ENCODE results near the gene TGFBR3.

Gene TGFBR3

DNA sequence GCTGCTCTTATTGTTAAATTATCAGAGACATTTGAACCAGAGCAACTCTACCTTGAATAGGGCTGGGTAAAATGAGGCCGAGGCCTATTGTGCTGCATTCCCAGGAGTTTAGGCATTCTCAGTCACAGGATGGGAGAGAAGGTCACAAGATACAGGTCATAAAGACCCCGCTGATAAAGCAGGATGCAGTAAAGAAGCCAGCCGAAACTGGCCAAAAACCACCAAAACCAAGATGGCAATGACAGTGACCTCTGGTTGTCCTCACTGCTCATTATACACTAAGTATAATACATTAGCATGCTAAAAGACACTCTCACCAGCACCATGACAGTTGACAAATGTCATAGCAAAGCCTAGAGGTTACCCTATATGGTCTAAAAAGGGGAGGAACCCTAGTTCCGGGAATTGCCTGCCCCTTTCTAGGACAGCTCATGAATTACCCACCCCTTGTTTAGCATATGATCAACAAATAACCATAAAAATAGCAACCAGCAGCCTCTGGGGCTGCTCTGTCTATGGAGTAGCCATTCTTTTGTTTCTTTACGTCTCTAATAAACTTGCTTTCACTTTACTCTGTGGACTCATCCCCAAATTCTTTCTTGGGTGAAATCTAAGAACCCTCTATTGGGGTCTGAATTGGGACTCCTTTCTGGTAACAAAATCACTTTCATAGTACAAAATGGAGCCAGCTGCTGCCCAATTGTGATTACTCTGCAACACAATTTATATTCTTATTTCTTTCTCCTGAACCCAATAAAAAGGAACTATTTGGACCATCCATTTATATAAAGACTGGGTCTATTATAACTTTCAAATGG is 179.6 kb downstream of the TGFBR3 start:
- no peaks in the 10 kb centered on the region for H3K36me3 ChIP-seq (ENCODE audit: control insufficient read depth, low read depth, low read length)
- no peak overlapping the region for H3K27ac ChIP-seq (ENCODE audit: low read length)
- no peaks in the 10 kb centered on the region for H3K9me3 ChIP-seq (ENCODE audit: control insufficient read depth, low read depth, low read length)
- H3K27me3 ChIP-seq (ENCODE audit: control insufficient read depth, insufficient read depth, low read length) = no peaks in the 10 kb centered on the region
- no peak overlapping the region for H3K9ac ChIP-seq (ENCODE audit: low read length)
- H3K4me1 ChIP-seq (ENCODE audit: control insufficient read depth, low read depth, low read length) = peaks cover 8% of the 10 kb centered on the region
- no peak overlapping the region for H3K4me3 ChIP-seq (ENCODE audit: low read length)

DNA sequence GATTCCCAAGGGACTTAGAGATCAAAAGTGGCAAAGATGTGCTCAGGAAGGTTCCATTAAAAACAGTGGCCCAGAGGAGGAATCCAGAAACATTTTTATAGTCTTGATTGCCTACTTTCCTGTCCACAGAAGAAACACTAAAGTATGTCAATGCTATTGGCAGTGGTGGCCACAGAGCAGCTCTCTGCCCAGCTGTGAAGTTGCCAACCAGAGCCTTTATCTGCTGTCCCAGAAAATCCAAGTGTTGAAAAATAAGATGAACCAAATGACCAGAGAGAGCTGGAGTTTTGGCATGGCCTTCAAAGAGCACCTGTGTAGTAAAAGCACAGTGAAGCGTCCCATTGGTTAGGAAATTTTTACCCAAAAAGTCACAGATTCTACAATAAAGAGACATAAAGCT is 181.2 kb downstream of the TGFBR3 start:
- Histone ChIP-seq H3K9me3 (ENCODE audit: control insufficient read depth, low read depth, low read length) (no peaks in the 10 kb centered on the region), H3K4me1 (ENCODE audit: control insufficient read depth, low read depth, low read length) (peaks cover 8% of the 10 kb centered on the region), H3K9ac (ENCODE audit: low read length) (no peak overlapping the region), H3K27me3 (ENCODE audit: control insufficient read depth, insufficient read depth, low read length) (no peaks in the 10 kb centered on the region), H3K27ac (ENCODE audit: low read length) (no peak overlapping the region), H3K4me3 (ENCODE audit: low read length) (no peak overlapping the region), H3K36me3 (ENCODE audit: control insufficient read depth, low read depth, low read length) (no peaks in the 10 kb centered on the region)

DNA sequence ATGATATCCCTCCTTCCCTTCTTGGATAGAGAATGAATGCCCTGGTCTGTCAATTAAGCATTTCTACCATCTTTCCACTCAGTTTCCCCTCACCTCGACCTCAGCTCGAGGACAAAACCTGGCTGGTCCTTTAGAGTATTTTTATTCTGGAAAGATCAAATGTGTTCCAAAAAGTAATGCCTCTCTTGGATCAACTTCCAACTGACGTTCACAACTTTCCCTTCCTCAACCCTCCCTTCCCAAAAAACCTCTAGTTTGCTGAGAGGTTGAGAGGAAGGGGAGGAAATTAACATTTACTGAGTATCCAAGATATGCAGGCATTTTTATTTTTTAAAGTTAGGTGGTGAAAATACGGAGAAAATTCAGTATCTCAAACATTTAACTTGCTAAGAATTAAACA is 182.9 kb downstream of the TGFBR3 start:
- no peaks in the 10 kb centered on the region for H3K9me3 ChIP-seq (ENCODE audit: control insufficient read depth, low read depth, low read length)
- H3K36me3 ChIP-seq (ENCODE audit: control insufficient read depth, low read depth, low read length) = no peaks in the 10 kb centered on the region
- H3K27me3 ChIP-seq (ENCODE audit: control insufficient read depth, insufficient read depth, low read length) = no peaks in the 10 kb centered on the region
- H3K9ac ChIP-seq (ENCODE audit: low read length) = no peak overlapping the region
- no peak overlapping the region for H3K4me3 ChIP-seq (ENCODE audit: low read length)
- peaks cover 8% of the 10 kb centered on the region for H3K4me1 ChIP-seq (ENCODE audit: control insufficient read depth, low read depth, low read length)
- H3K27ac ChIP-seq (ENCODE audit: low read length) = no peak overlapping the region

DNA sequence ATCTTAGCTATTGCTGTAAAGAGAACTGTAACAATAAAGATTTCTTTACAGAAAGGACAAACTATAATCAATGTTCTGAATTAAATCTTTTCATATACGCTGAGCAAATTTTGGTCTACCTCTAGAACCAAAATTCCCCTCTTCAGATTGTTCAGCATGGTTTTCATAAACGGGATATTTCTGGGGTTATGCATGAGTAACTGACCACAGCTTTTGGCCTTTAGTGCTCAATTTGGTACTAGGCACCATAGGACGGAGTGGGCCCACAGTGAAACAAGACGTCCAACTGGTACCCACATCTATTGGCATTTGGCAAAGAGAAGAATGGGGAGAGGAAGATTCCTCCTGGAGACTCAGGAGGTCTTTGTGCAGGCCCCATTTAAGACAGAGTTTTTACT is 184.5 kb downstream of the TGFBR3 start:
- H3K9ac ChIP-seq (ENCODE audit: low read length) = no peak overlapping the region
- no peaks in the 10 kb centered on the region for H3K9me3 ChIP-seq (ENCODE audit: control insufficient read depth, low read depth, low read length)
- no peak overlapping the region for H3K4me3 ChIP-seq (ENCODE audit: low read length)
- H3K36me3 ChIP-seq (ENCODE audit: control insufficient read depth, low read depth, low read length) = no peaks in the 10 kb centered on the region
- no peak overlapping the region for H3K27ac ChIP-seq (ENCODE audit: low read length)
- H3K27me3 ChIP-seq (ENCODE audit: control insufficient read depth, insufficient read depth, low read length) = no peaks in the 10 kb centered on the region
- peaks cover 7% of the 10 kb centered on the region for H3K4me1 ChIP-seq (ENCODE audit: control insufficient read depth, low read depth, low read length)

DNA sequence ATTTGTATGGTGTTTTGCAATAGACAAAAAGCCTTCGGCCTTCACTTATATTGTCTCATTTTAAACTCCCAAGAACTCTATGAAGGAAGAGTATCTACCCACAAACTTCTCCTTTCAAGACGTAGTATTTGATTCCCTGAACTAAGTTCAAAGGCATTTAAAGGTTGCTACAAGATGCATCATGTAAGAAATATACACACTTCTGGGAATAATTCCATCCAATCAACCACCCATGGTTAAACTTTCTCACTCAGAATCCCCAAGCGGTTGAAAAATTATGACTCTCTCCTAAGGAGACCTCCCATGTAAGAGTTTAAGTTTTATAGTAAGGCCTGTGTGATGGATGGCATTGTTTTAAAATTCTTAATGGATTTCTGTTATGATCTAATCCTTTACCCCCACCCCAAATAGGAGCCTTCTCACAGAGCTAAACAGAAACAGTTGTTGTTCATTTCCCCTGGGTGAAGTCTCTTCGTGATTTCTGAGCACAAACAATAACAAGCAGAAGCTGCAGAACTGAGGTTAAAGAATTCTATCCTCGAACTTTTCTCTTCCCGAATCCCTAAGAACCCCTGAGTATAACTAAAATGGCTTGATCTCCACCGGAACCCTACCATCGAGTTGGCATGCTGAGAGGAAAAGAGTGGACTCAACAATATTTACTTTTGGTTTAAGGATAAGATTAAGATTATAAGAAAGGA is 185.0 kb downstream of the TGFBR3 start:
- Histone ChIP-seq H3K27ac (ENCODE audit: low read length) (no peak overlapping the region), H3K9ac (ENCODE audit: low read length) (no peak overlapping the region), H3K4me1 (ENCODE audit: control insufficient read depth, low read depth, low read length) (peaks cover 1% of the 10 kb centered on the region), H3K9me3 (ENCODE audit: control insufficient read depth, low read depth, low read length) (no peaks in the 10 kb centered on the region), H3K36me3 (ENCODE audit: control insufficient read depth, low read depth, low read length) (no peaks in the 10 kb centered on the region), H3K27me3 (ENCODE audit: control insufficient read depth, insufficient read depth, low read length) (no peaks in the 10 kb centered on the region), H3K4me3 (ENCODE audit: low read length) (no peak overlapping the region)

DNA sequence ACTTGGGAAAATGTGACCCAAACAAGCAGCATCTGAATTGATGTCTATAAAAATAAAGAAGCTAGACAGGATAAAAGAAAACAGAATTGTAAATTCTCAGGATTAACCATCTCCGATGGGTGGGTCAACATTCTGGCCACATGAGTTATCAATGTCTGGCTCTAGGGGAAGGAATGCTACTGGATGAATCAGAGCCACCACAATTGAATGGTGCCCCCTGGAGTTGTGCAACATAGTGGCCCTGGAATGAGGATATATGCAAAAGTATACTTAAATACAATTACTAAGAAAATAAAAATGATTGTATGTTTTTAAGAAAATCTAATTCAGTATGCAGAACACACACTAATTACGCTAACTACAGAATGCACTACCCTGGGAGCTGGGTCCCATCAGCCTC is 185.6 kb downstream of the TGFBR3 start:
- no peak overlapping the region for H3K9ac ChIP-seq (ENCODE audit: low read length)
- H3K36me3 ChIP-seq (ENCODE audit: control insufficient read depth, low read depth, low read length) = no peaks in the 10 kb centered on the region
- H3K4me1 ChIP-seq (ENCODE audit: control insufficient read depth, low read depth, low read length) = no peaks in the 10 kb centered on the region
- H3K27ac ChIP-seq (ENCODE audit: low read length) = no peak overlapping the region
- no peaks in the 10 kb centered on the region for H3K27me3 ChIP-seq (ENCODE audit: control insufficient read depth, insufficient read depth, low read length)
- no peak overlapping the region for H3K4me3 ChIP-seq (ENCODE audit: low read length)
- no peaks in the 10 kb centered on the region for H3K9me3 ChIP-seq (ENCODE audit: control insufficient read depth, low read depth, low read length)

DNA sequence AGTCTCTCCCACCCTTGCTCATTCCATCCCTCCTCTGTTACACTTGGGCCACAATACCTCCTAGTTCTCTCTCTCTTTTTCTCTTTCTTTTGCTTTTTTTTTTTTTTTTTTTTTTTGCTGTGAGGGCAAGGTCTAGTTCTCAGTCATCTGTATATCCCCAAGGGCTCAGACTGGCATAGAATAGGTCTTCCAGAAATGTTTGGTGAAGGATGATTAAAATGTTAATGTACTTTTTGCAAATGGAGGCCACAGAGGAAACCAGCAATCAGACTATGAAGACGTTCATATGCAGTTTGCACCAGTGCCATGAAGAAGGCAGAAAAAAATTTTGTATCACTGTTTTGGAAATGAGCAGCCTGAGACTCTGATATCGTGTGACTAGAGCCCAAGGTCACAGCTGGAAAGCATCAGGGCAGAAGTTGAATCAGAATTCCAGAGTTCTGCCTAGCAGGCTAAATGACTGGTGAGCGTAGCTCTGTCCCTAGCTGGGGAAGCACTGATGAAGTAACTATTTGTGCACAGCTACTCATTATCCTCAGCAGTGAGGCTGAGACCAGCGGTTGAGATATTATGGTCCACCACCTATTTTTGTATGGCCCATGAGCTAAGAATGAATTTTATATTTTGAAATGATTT is 186.5 kb downstream of the TGFBR3 start:
- H3K9me3 ChIP-seq (ENCODE audit: control insufficient read depth, low read depth, low read length) = no peaks in the 10 kb centered on the region
- no peaks in the 10 kb centered on the region for H3K36me3 ChIP-seq (ENCODE audit: control insufficient read depth, low read depth, low read length)
- H3K4me3 ChIP-seq (ENCODE audit: low read length) = no peak overlapping the region
- no peaks in the 10 kb centered on the region for H3K27me3 ChIP-seq (ENCODE audit: control insufficient read depth, insufficient read depth, low read length)
- no peaks in the 10 kb centered on the region for H3K4me1 ChIP-seq (ENCODE audit: control insufficient read depth, low read depth, low read length)
- H3K27ac ChIP-seq (ENCODE audit: low read length) = no peak overlapping the region
- no peak overlapping the region for H3K9ac ChIP-seq (ENCODE audit: low read length)

DNA sequence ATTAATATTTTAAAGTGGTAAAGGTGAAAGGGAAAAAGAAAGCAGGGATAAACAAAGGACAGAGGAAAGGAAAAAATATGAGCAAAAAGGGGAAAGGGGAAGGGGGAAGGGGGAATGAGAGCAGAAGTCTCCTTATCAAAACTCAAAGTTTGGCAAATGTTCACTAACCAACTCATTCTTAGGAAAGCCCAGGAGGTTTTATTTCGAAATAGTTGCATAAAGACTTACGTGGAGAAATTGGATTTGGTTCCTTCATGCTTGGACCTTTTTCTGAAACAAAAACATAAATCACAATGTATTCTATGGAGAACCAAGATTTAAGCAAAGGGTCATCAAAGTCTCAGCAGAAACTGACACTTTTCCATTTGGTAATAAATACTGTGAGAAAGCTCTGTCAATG is 188.1 kb downstream of the TGFBR3 start:
- no peak overlapping the region for H3K27ac ChIP-seq (ENCODE audit: low read length)
- H3K9ac ChIP-seq (ENCODE audit: low read length) = no peak overlapping the region
- no peak overlapping the region for H3K4me3 ChIP-seq (ENCODE audit: low read length)
- H3K36me3 ChIP-seq (ENCODE audit: control insufficient read depth, low read depth, low read length) = no peaks in the 10 kb centered on the region
- no peaks in the 10 kb centered on the region for H3K27me3 ChIP-seq (ENCODE audit: control insufficient read depth, insufficient read depth, low read length)
- no peaks in the 10 kb centered on the region for H3K9me3 ChIP-seq (ENCODE audit: control insufficient read depth, low read depth, low read length)
- H3K4me1 ChIP-seq (ENCODE audit: control insufficient read depth, low read depth, low read length) = no peaks in the 10 kb centered on the region

DNA sequence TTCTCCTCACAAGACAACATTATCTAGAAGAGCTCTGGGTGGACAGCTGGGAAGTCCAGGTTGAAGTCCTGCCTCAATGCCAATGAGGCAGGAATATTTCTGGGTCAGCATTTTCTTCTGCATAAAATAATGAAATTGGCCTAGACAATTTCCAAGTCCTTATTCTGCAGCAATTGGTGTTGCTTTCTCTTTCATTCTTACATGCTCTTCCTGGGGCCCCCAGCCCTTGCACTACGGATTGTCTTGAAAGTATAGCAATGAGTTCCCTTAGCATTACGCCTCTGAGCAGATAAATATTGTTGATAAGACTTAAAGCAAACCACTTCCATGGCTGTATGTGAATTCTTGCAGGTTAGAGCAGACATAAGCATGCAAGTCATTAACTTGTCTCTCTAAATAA is 188.5 kb downstream of the TGFBR3 start:
- Histone ChIP-seq H3K4me1 (ENCODE audit: control insufficient read depth, low read depth, low read length) (no peaks in the 10 kb centered on the region), H3K27ac (ENCODE audit: low read length) (no peak overlapping the region), H3K27me3 (ENCODE audit: control insufficient read depth, insufficient read depth, low read length) (no peaks in the 10 kb centered on the region), H3K36me3 (ENCODE audit: control insufficient read depth, low read depth, low read length) (no peaks in the 10 kb centered on the region), H3K4me3 (ENCODE audit: low read length) (no peak overlapping the region), H3K9ac (ENCODE audit: low read length) (no peak overlapping the region), H3K9me3 (ENCODE audit: control insufficient read depth, low read depth, low read length) (no peaks in the 10 kb centered on the region)

DNA sequence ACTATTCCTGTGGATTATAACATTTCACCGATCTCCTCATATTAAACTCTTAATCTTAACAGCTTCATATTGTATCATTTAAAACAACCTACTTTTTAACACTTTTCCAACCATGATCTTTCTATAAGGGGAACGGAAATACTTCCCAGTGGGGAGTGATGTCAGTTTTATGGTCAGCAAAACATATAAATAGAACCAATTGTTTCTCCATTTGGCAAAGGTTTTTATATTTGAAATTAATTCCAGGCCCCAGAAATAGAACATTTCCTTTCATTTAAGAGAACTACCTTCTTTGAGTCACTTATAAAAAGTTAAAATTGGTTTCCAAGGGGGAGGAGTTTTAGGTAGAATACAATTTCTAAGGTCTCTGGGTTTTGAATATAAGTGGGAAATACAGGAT is 189.6 kb downstream of the TGFBR3 start:
- H3K9me3 ChIP-seq (ENCODE audit: control insufficient read depth, low read depth, low read length) = no peaks in the 10 kb centered on the region
- H3K27me3 ChIP-seq (ENCODE audit: control insufficient read depth, insufficient read depth, low read length) = no peaks in the 10 kb centered on the region
- H3K36me3 ChIP-seq (ENCODE audit: control insufficient read depth, low read depth, low read length) = no peaks in the 10 kb centered on the region
- H3K4me3 ChIP-seq (ENCODE audit: low read length) = no peak overlapping the region
- H3K4me1 ChIP-seq (ENCODE audit: control insufficient read depth, low read depth, low read length) = no peaks in the 10 kb centered on the region
- no peak overlapping the region for H3K9ac ChIP-seq (ENCODE audit: low read length)
- no peak overlapping the region for H3K27ac ChIP-seq (ENCODE audit: low read length)

DNA sequence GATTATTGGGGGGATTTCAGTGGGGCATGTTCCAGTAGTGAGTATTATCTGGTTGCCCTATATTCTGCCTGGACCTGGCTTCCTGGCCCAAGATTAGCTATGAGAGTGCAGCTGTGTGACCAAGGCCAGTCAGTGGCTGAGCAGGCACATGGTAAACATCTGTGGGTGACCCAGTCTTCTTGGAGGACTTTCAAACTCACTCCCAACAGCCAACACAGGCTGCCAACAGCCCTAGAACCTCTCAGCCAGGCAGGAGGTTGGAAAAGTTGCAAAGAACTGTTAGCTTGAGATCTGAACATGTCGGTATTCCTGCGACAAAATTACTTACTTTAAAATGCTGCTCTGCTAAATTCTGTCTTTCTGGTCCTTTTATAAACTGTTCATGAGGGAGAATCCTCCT is 192.4 kb downstream of the TGFBR3 start:
- Histone ChIP-seq H3K27ac (ENCODE audit: low read length) (no peak overlapping the region), H3K9me3 (ENCODE audit: control insufficient read depth, low read depth, low read length) (no peaks in the 10 kb centered on the region), H3K36me3 (ENCODE audit: control insufficient read depth, low read depth, low read length) (no peaks in the 10 kb centered on the region), H3K9ac (ENCODE audit: low read length) (no peak overlapping the region), H3K27me3 (ENCODE audit: control insufficient read depth, insufficient read depth, low read length) (no peaks in the 10 kb centered on the region), H3K4me3 (ENCODE audit: low read length) (no peak overlapping the region), H3K4me1 (ENCODE audit: control insufficient read depth, low read depth, low read length) (peaks cover 10% of the 10 kb centered on the region)

Data from iPS-18a (cell line).